Measurements from ENCODE around the gene ODAPH.
"Not testable (repeated sequence)": the region's sequence is repeated elsewhere in the genome, so short reads cannot be mapped to it uniquely, and the experiment has no call there.

ODAPH gene

DNA sequence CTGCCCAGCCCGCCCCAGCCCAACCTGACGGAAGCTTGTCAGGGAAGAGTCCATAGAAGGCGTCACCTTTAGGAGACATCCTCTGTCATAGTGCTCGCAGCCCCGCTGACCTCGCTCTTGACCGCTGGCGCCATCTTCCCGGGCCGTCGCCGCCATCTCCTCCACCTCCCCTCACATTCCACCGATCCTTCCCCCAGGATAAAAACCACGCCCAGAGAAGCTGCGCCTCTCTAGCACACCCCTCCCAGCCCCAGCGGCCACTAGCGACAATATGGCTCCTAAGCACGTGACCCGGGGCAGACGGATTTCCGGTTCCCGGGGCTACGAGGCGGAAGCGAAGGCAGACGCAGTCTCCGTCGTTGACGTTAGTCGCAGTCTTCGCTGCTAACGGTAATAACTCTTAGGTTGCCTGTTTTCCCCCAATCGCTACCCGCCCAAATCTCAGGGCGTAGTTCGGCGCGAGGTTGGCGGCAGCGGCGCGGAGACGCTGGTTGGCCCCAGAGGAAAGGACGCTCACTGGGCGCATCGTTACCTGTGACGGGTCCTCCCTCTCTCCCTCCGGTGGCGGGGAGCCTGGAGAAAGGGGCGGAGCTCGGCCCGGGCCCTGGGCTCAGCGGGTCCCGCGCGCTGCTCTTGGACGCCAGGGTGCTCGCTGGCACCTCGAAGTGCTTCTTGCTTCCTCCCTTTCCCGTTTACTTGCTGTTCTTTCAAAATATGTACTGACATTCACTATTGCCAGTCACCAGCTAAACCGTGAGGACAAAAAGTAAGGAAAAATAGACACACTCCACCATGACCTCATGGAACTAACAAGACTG, 41.5 kb upstream of the ODAPH start, which contains the start of the genes RCHY1 and THAP6:
TSS of gene RCHY1 (minus strand) at position 273 of the 818 bp plus-strand sequence. CDS start at position 156, 117 bp downstream.
TSS of gene THAP6 (plus strand) at position 343 of the 818 bp plus-strand sequence. CDS start 980 bp downstream, outside the sequence.
- DNase-seq (ENCODE audit: low spot score) (peak; percentile 98), ATAC-seq (ENCODE audit: low read depth) (peak; percentile 91)
- H3K27me3 ChIP-seq (ENCODE audit: insufficient read depth, poor library complexity, severe bottlenecking): no peaks in the 10 kb centered on the region
- H3K4me1 ChIP-seq (ENCODE audit: insufficient read depth, poor library complexity, severe bottlenecking): peaks cover 31% of the 10 kb centered on the region
- no peaks in the 10 kb centered on the region for H3K9me3 ChIP-seq (ENCODE audit: severe bottlenecking)
- TF ChIP-seq, protein P1, sequence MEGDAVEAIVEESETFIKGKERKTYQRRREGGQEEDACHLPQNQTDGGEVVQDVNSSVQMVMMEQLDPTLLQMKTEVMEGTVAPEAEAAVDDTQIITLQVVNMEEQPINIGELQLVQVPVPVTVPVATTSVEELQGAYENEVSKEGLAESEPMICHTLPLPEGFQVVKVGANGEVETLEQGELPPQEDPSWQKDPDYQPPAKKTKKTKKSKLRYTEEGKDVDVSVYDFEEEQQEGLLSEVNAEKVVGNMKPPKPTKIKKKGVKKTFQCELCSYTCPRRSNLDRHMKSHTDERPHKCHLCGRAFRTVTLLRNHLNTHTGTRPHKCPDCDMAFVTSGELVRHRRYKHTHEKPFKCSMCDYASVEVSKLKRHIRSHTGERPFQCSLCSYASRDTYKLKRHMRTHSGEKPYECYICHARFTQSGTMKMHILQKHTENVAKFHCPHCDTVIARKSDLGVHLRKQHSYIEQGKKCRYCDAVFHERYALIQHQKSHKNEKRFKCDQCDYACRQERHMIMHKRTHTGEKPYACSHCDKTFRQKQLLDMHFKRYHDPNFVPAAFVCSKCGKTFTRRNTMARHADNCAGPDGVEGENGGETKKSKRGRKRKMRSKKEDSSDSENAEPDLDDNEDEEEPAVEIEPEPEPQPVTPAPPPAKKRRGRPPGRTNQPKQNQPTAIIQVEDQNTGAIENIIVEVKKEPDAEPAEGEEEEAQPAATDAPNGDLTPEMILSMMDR (IDR thresholded peaks at IDR 0.05; ENCODE audit: poor library complexity, severe bottlenecking): peak; percentile 6
- H3K36me3 ChIP-seq (ENCODE audit: low read depth): peaks cover 48% of the 10 kb centered on the region
- H3K4me3 ChIP-seq (ENCODE audit: severe bottlenecking): peak within 1 kb of the TSS; percentile 54
- H3K27ac ChIP-seq (ENCODE audit: poor library complexity, severe bottlenecking): peak within 1 kb of the TSS; percentile 74

DNA sequence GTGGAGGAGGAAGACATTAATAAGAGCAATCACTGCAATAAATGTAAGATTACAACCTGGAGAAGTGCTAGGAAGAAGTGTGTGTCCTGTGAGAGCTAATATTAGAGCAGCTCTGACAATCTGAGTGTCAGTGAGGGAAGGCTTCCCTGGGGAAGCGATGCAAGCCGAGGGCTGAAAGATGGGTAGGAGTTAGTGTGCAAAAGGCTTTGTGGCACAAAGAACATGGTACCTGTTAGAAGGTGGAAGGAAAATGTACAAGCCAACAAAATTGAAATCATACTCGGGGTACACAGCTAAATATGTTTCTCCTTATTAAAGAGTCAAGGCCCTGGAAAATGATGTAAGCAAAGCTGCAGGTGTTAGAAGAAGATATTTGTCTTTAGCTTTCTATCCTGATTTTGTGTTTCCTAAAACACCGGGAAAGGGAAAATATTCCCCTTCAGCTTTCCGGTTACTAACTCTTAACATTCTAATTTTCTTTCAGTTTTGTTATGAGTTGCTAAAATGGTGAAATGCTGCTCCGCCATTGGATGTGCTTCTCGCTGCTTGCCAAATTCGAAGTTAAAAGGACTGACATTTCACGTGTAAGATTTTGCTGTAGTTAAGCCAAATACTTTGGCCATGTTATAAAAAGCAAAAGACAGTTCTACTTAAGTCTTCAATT, 40.8 kb upstream of the ODAPH start:
- H3K27me3 ChIP-seq (ENCODE audit: insufficient read depth, poor library complexity, severe bottlenecking): no peaks in the 10 kb centered on the region
- H3K4me1 ChIP-seq (ENCODE audit: insufficient read depth, poor library complexity, severe bottlenecking): peaks cover 31% of the 10 kb centered on the region
- ATAC-seq (ENCODE audit: low read depth): no peak
- H3K9me3 ChIP-seq (ENCODE audit: severe bottlenecking): no peaks in the 10 kb centered on the region
- peaks cover 43% of the 10 kb centered on the region for H3K36me3 ChIP-seq (ENCODE audit: low read depth)
- peak overlapping the region; percentile 74 for H3K27ac ChIP-seq (ENCODE audit: poor library complexity, severe bottlenecking)
- no peak for DNase-seq (ENCODE audit: low spot score)
- peak overlapping the region; percentile 54 for H3K4me3 ChIP-seq (ENCODE audit: severe bottlenecking)
- TF ChIP-seq, protein P1 (IDR thresholded peaks at IDR 0.05; ENCODE audit: poor library complexity, severe bottlenecking): no peak

DNA sequence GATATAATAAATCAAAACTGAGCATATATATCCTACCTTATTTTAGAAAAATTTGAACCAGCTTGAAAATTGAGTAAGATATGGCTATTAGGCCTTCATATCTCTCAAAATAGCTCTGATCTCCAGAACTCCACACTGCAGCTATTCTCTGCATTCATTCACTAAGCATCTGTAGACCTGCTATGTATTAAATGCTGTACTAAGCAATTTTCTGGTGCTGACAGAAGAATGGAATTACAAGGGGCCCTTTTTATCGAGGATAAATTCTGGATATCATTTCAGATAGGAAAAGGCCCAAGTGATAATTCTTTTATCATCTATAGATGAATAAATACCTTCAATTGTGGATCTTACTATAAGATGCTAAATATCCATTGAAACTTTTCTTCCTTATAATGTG, 39.7 kb upstream of the ODAPH start:
- no peak for DNase-seq (ENCODE audit: low spot score)
- peaks cover 37% of the 10 kb centered on the region for H3K36me3 ChIP-seq (ENCODE audit: low read depth)
- H3K27me3 ChIP-seq (ENCODE audit: insufficient read depth, poor library complexity, severe bottlenecking): no peaks in the 10 kb centered on the region
- no peaks in the 10 kb centered on the region for H3K9me3 ChIP-seq (ENCODE audit: severe bottlenecking)
- peaks cover 29% of the 10 kb centered on the region for H3K4me1 ChIP-seq (ENCODE audit: insufficient read depth, poor library complexity, severe bottlenecking)
- H3K27ac ChIP-seq (ENCODE audit: poor library complexity, severe bottlenecking): no peak overlapping the region
- H3K4me3 ChIP-seq (ENCODE audit: severe bottlenecking): no peak overlapping the region
- ATAC-seq (ENCODE audit: low read depth): no peak
- TF ChIP-seq, protein P1 (IDR thresholded peaks at IDR 0.05; ENCODE audit: poor library complexity, severe bottlenecking): no peak

DNA sequence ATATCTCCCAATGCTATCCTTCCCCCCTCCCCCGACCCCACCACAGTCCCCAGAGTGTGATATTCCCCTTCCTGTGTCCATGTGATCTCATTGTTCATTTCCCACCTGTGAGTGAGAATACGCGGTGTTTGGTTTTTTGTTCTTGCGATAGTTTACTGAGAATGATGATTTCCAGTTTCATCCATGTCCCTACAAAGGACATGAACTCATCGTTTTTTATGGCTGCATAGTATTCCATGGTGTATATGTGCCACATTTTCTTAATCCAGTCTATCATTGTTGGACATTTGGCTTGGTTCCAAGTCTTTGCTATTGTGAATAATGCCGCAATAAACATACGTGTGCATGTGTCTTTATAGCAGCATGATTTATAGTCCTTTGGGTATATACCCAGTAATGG, 36.4 kb upstream of the ODAPH start:
- peaks cover 12% of the 10 kb centered on the region for H3K4me1 ChIP-seq (ENCODE audit: insufficient read depth, poor library complexity, severe bottlenecking)
- not testable (repeated sequence) for H3K4me3 ChIP-seq (ENCODE audit: severe bottlenecking); H3K9me3 ChIP-seq (ENCODE audit: severe bottlenecking); DNase-seq (ENCODE audit: low spot score); ATAC-seq (ENCODE audit: low read depth); H3K27ac ChIP-seq (ENCODE audit: poor library complexity, severe bottlenecking); H3K27me3 ChIP-seq (ENCODE audit: insufficient read depth, poor library complexity, severe bottlenecking)
- H3K36me3 ChIP-seq (ENCODE audit: low read depth): peaks cover 67% of the 10 kb centered on the region

DNA sequence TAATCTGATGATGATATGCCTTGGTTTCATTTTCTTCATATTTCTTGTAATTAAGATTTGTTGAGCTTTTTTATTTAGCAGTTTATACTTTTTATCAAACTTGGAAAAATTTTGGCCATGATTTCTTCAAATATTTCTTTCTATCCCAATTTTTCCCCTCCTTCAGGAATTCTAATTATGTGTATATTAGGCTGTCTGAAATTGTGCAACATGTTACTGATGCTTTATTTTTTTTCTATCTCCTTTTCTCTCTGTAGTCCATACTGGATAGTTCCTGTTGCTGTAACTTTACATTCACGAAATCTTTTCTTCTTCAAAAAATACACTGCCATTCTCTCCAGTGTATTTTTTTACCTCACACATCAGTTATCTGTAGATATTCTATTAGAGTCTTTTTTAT, 30.8 kb upstream of the ODAPH start:
- DNase-seq (ENCODE audit: low spot score) (no peak), ATAC-seq (ENCODE audit: low read depth) (no peak)
- H3K36me3 ChIP-seq (ENCODE audit: low read depth): peaks cover 85% of the 10 kb centered on the region
- H3K4me3 ChIP-seq (ENCODE audit: severe bottlenecking): no peak overlapping the region
- TF ChIP-seq, protein P1 (IDR thresholded peaks at IDR 0.05; ENCODE audit: poor library complexity, severe bottlenecking): no peak
- H3K9me3 ChIP-seq (ENCODE audit: severe bottlenecking): no peaks in the 10 kb centered on the region
- no peak overlapping the region for H3K27ac ChIP-seq (ENCODE audit: poor library complexity, severe bottlenecking)
- no peaks in the 10 kb centered on the region for H3K4me1 ChIP-seq (ENCODE audit: insufficient read depth, poor library complexity, severe bottlenecking)
- no peaks in the 10 kb centered on the region for H3K27me3 ChIP-seq (ENCODE audit: insufficient read depth, poor library complexity, severe bottlenecking)

Data from RWPE2 (cell line).